Memory B cell (primary cell): Measurements from ENCODE around the gene GPR183.

Experiments used
- ATAC-seq: fragments of 150-1000 bp; cut with Tn5 transposase; 2 replicates; pipeline ENCODE4 v1.10.0; 2021; ENCODE audit warnings: low read depth, mild to moderate bottlenecking, moderate library complexity
- DNase-seq, 2 donors: peaks; one replicate each; pipeline ENCODE4 v3.0.0; 2022; ENCODE audit warnings: low spot score in 2 of 2
- H3K27ac Mint-ChIP-seq: one replicate; pipeline ENCODE4 v1.8.0; 2022; ENCODE audit warnings: mild to moderate bottlenecking, moderate library complexity, mixed read lengths
- H3K27me3 Mint-ChIP-seq: one replicate; pipeline ENCODE4 v1.8.0; 2022; ENCODE audit warnings: mixed read lengths
- H3K36me3 Mint-ChIP-seq: one replicate; pipeline ENCODE4 v1.8.0; 2022; ENCODE audit warnings: mild to moderate bottlenecking, mixed read lengths
- H3K4me1 Mint-ChIP-seq: one replicate; pipeline ENCODE4 v1.8.0; 2022; ENCODE audit warnings: mixed read lengths
- H3K4me3 Mint-ChIP-seq: one replicate; pipeline ENCODE4 v1.8.0; 2022; ENCODE audit warnings: mild to moderate bottlenecking, moderate library complexity, mixed read lengths
- H3K9me3 Mint-ChIP-seq: one replicate; pipeline ENCODE4 v1.8.0; 2022; ENCODE audit warnings: mixed read lengths

Gene GPR183

DNA sequence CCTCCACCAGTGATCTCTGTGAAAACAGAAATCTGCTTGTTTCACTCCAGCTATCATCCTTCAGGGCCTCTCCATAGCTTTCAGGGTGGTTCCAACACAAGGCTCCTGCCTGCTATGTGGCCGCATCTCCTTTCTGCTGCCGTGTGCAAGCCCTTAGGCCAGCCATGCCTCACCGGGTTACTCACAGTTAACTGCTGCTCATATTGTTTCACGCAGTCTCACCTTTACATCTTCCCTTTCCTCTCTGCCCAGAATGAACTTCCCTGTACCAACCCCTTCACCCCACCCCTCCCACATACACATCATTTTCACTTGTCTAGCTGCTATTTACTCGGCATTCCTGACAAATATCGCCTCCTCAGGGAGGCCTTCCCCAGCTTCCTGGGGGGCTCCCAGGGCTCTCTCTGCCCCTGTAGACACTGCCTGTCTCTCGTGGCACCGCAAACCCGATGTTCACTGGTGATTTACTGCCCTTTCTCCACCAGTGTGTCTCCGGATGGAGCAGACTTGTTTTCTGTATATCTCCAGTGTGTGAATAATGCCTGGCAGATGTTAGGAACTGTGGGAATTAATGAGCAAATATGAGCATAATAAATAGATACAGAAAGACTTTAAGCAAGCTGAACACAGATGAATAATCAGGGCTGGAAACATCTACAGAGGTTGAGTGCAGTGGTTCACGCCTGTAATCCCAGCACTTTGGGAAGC lies 39.3 kb upstream of the GPR183 start:
- Mint-ChIP-seq H3K4me1 (peaks cover 46% of the 10 kb centered on the region), H3K27me3 (no peaks in the 10 kb centered on the region), H3K4me3 (peak overlapping the region; percentile 55), H3K36me3 (peaks cover 39% of the 10 kb centered on the region), H3K27ac (peak overlapping the region; percentile 100), H3K9me3 (no peaks in the 10 kb centered on the region)
- DNase-seq (no peak), ATAC-seq (peak; percentile 30)

- Mint-ChIP-seq H3K4me3 (no peak overlapping the region), H3K27me3 (no peaks in the 10 kb centered on the region), H3K9me3 (no peaks in the 10 kb centered on the region), H3K4me1 (peaks cover 46% of the 10 kb centered on the region), H3K36me3 (peaks cover 45% of the 10 kb centered on the region), H3K27ac (peak overlapping the region; percentile 26)
- DNase-seq: no peak
- no peak for ATAC-seq
These were observed 38.1 kb upstream of the GPR183 start for GRCh38 chr13:99345345-99345744.

DNA sequence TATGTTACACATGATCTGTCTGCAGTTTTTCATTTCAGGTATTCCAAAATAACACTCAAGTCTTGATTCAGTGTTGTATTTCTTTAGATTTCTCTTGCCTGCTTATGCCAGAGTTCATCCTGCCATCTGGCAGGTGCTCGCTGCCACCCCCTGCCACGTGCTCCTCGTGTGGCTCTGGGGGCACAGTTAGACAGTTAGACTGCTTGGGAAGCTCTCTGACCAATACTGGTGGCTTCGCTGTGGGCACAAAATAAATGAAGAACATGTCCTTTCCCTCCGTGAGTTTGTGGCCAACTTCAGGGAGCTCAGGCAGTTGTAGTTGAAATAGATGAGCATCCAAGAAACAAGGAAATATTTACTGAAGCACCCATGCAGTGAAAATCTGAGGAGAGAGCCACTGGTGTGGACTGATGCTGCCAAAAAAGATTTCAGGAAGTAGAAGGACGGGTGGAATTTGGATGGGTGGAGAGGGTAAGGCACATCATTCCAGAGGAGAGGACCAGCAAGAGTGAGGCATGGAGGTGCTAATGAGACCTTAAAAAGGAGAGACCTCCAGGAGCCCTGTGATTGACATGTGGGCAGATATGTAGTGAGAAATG lies 37.5 kb upstream of the GPR183 start:
- H3K4me1 Mint-ChIP-seq: peaks cover 46% of the 10 kb centered on the region
- H3K4me3 Mint-ChIP-seq: no peak overlapping the region
- H3K27ac Mint-ChIP-seq: peak overlapping the region; percentile 26
- ATAC-seq (no peak), DNase-seq (no peak)
- H3K27me3 Mint-ChIP-seq: no peaks in the 10 kb centered on the region
- peaks cover 47% of the 10 kb centered on the region for H3K36me3 Mint-ChIP-seq
- H3K9me3 Mint-ChIP-seq: no peaks in the 10 kb centered on the region

- Mint-ChIP-seq H3K36me3 (peaks cover 41% of the 10 kb centered on the region), H3K9me3 (no peaks in the 10 kb centered on the region), H3K4me1 (peaks cover 44% of the 10 kb centered on the region), H3K27me3 (no peaks in the 10 kb centered on the region), H3K4me3 (no peak overlapping the region), H3K27ac (no peak overlapping the region)
- ATAC-seq (no peak), DNase-seq (no peak)
These were observed 35.6 kb upstream of the GPR183 start for GRCh38 chr13:99342723-99343315.

GRCh38 chr13:99341969-99342722 lies 34.9 kb upstream of the GPR183 start:
- Mint-ChIP-seq H3K27ac (peak overlapping the region; percentile 18), H3K36me3 (peaks cover 45% of the 10 kb centered on the region), H3K4me1 (peaks cover 41% of the 10 kb centered on the region)

DNA sequence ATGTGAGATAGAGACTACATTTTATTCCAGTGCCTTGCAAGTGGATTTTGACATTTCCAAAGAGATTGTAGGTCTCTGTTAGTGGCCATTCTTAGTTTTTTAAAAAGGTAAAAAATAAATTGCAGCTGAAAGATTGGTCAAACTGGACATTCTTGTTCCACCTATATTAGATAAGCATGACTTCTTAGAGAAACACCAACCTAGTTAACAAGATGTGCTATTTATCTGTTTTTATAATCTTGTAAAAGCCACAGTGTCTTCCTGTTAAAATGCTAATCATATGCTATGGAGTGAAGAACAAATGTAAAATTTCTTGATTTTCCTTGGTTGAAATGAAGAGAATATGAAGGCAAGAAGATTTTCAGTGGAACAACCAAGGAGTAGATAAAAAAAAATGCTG lies 33.4 kb upstream of the GPR183 start:
- peaks cover 39% of the 10 kb centered on the region for H3K4me1 Mint-ChIP-seq
- H3K9me3 Mint-ChIP-seq: no peaks in the 10 kb centered on the region
- DNase-seq (no peak), ATAC-seq (no peak)
- no peak overlapping the region for H3K4me3 Mint-ChIP-seq
- no peaks in the 10 kb centered on the region for H3K27me3 Mint-ChIP-seq
- peaks cover 40% of the 10 kb centered on the region for H3K36me3 Mint-ChIP-seq
- H3K27ac Mint-ChIP-seq: no peak overlapping the region

More at GRCh38 chr13:99341969-99342722, 34.9 kb upstream of the GPR183 start:
- no peaks in the 10 kb centered on the region for H3K9me3 Mint-ChIP-seq
- DNase-seq (no peak), ATAC-seq (no peak)
- no peaks in the 10 kb centered on the region for H3K27me3 Mint-ChIP-seq
- H3K4me3 Mint-ChIP-seq: no peak overlapping the region

DNA sequence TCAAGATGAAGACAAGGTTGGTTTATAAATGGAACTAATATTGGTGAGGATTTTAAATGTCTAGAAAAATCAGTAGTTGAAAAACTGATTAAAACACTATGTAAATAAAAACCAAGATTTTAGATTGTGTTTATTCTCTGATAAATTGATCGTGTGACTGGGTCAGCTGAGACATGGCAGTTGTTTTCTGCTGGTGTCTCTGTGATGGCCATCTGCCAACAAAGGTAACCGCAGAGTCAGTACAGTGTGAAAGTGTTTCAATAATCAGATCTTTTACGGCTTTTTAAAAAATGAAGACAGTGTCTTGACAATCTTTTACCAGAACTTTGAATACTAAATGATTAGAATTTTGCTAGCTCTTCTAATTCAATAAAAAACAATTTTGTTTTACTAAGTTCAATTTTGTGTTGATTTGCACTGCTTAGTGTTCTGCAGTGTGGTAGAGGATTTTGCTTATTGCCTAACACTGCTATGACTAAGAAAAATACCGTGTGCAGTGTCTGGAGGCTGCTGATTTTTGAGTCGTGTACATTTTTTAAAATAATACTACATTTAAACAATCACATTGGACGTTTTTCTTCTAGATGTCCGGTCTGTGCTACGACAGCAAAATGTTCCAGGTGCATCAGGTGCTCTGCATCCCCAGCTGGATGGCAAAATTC lies 32.7 kb upstream of the GPR183 start:
- no peaks in the 10 kb centered on the region for H3K9me3 Mint-ChIP-seq
- peaks cover 40% of the 10 kb centered on the region for H3K4me1 Mint-ChIP-seq
- ATAC-seq (no peak), DNase-seq (no peak)
- H3K27me3 Mint-ChIP-seq: no peaks in the 10 kb centered on the region
- peaks cover 37% of the 10 kb centered on the region for H3K36me3 Mint-ChIP-seq
- H3K4me3 Mint-ChIP-seq: no peak overlapping the region
- H3K27ac Mint-ChIP-seq: no peak overlapping the region

GRCh38 chr13:99339230-99339721 lies 32.1 kb upstream of the GPR183 start:
- DNase-seq: no peak
- Mint-ChIP-seq H3K36me3 (peaks cover 33% of the 10 kb centered on the region), H3K27me3 (no peaks in the 10 kb centered on the region), H3K27ac (no peak overlapping the region), H3K9me3 (no peaks in the 10 kb centered on the region), H3K4me3 (no peak overlapping the region), H3K4me1 (peaks cover 37% of the 10 kb centered on the region)
- ATAC-seq: no peak

DNA sequence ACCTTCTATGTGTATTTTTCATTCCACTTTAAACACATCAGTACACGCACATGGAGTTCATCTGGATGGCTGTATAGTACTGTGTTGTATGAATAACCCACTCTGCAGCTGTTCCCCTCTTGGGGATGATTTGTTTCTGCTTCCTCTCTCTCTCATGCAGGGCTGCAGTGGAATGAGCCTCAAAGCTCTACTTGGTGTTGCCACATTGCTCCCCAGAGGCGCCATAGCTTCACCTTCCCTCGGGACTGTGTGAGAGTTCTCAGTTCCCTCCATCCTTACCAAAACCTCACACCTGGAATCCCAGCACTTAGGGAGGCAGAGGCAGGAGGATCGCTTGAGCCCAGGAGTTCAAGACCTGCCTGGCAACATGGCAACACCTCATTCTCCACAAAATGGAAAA lies 28.4 kb upstream of the GPR183 start:
- H3K4me3 Mint-ChIP-seq: no peak overlapping the region
- H3K4me1 Mint-ChIP-seq: peaks cover 33% of the 10 kb centered on the region
- peak in 1 of 2 donors; percentile 25 for DNase-seq
- H3K9me3 Mint-ChIP-seq: no peaks in the 10 kb centered on the region
- peaks cover 20% of the 10 kb centered on the region for H3K36me3 Mint-ChIP-seq
- ATAC-seq: peak; percentile 95
- no peaks in the 10 kb centered on the region for H3K27me3 Mint-ChIP-seq
- peak overlapping the region; percentile 15 for H3K27ac Mint-ChIP-seq

GRCh38 chr13:99335087-99335486 lies 27.9 kb upstream of the GPR183 start:
- Mint-ChIP-seq H3K4me3 (no peak overlapping the region), H3K27ac (peak overlapping the region; percentile 15), H3K36me3 (peaks cover 17% of the 10 kb centered on the region), H3K27me3 (no peaks in the 10 kb centered on the region), H3K9me3 (no peaks in the 10 kb centered on the region), H3K4me1 (peaks cover 33% of the 10 kb centered on the region)
- ATAC-seq (no peak), DNase-seq (no peak)

DNA sequence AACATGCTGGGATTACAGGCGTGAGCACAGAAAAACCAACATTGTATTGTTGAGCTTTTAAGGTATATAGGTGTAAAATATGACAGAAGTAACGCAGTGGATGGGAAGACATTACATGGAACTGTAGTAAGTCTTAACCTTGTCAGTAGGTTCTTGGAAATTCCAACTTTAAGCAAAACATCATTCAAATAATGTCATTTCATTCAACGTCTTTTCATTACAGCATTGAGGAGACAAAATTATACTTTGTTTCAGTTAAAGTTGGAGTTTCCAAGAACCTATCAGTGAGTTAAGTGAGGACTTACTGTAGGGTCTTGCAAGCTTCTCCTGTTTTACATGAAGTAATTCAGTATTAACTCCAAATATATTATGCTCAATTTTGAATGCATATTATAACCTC lies 27.0 kb upstream of the GPR183 start:
- no peak for DNase-seq

GRCh38 chr13:99332456-99332855 lies 25.3 kb upstream of the GPR183 start:
- ATAC-seq: no peak
- Mint-ChIP-seq H3K36me3 (peaks cover 19% of the 10 kb centered on the region), H3K9me3 (no peaks in the 10 kb centered on the region), H3K4me3 (no peak overlapping the region), H3K4me1 (peaks cover 22% of the 10 kb centered on the region), H3K27ac (no peak overlapping the region), H3K27me3 (no peaks in the 10 kb centered on the region)
- no peak for DNase-seq

More for the DNA sequence above, 27.0 kb upstream of the GPR183 start:
- H3K36me3 Mint-ChIP-seq: peaks cover 20% of the 10 kb centered on the region
- H3K27ac Mint-ChIP-seq: no peak overlapping the region
- no peaks in the 10 kb centered on the region for H3K9me3 Mint-ChIP-seq
- no peak for ATAC-seq
- H3K27me3 Mint-ChIP-seq: no peaks in the 10 kb centered on the region
- H3K4me3 Mint-ChIP-seq: no peak overlapping the region
- H3K4me1 Mint-ChIP-seq: peaks cover 32% of the 10 kb centered on the region

DNA sequence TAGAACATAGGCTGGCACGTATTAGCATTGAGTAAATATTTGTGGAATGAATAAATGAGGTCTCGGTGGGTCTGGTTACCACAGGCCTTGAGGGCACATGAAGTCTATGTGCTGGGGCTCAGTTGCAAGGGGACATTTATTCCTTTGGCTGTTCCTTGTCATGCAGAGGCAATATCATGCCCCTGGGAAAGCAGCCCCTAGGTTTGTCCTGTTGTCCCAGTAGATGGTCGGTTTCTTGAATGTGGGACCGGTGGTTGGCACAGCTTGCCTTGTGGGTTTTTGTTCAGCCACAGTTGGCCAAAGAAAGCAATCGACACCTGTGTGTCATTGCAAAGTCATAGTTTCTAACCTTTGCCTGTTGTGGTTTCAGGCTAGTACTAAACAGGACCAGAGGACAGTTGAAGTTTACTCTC lies 24.7 kb upstream of the GPR183 start:
- Mint-ChIP-seq H3K9me3 (no peaks in the 10 kb centered on the region), H3K4me1 (peaks cover 26% of the 10 kb centered on the region), H3K27me3 (no peaks in the 10 kb centered on the region), H3K4me3 (no peak overlapping the region), H3K27ac (no peak overlapping the region), H3K36me3 (peaks cover 22% of the 10 kb centered on the region)
- ATAC-seq (no peak), DNase-seq (no peak)
